ENCODE data around the gene HAPSTR1. TPM values are rescaled to one million over a fixed set of nuclear protein-coding genes. Genes with fewer than 3 reads are reported as not detected.

The HAPSTR1 gene
- total and polyA plus RNA-seq, 2 of the 13 experiments (the other 11 are each of a cell fraction or from before 2014, with no cell fraction given), result 25.2 to 83.2 TPM

DNA sequence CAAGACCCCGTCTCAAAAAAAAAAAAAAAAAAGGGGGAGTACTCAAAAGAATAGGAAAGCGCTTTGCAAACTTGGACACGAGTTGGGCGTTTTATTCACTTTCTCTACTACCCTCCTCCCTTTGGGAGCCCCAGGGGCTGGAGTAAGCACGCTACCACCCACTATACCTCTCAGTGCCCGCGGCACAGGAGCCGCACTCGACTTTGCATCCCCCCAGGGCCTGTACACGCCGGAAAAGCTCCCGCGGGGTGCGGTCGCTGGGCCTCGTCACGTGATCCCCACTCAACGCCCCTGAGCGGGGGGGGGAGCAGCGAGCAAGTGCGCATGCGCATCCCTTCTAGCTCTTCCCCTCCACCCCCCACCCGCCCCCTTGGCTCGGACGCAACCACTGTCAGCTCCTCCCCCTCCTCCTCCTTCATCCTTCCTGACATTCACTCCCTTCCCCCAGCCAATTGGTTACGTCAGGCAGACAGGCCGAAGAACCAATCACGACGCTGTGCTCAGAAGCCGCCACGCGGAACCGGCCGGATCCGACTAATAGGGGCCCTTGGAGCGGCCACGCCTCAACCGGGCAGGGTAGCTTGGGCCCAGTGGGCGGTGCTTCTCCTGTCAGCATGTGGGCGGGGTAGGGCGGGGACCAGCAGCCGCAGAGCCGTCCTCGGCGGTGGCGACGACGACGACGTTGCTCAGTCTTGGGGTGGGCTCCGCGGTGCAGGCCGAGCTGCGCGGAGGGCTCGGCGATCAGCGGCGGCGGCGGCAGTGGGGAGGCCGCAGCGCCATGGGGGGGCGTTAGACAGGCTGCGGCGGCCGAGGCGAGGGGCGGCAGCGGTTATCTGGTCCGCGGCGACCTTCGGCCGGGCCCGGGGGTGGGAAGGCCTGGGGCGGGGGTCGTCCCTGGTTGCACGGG is at the start of gene HAPSTR1 (continued):
- TF ChIP-seq XRCC5 (optimal IDR thresholded peaks at IDR 0.05; ENCODE audit: low read length) (peak; percentile 98), KDM4B (CRISPR knock-in tag; IDR thresholded peaks at IDR 0.05) (0 out of 2 replicates have a peak, but pooled peaks have one; percentile 33), MTA1 (CRISPR knock-in tag; IDR thresholded peaks at IDR 0.05; ENCODE audit: borderline replicate concordance) (peak; percentile 87; the same call in 1 of the 2 replicates), ZNF230 (CRISPR knock-in tag; IDR thresholded peaks at IDR 0.05) (peak; percentile 76), JUNB (CRISPR knock-in tag; IDR thresholded peaks at IDR 0.05; ENCODE audit: borderline replicate concordance) (no peak; the same call in 1 of the 2 replicates), HMG20B (CRISPR knock-in tag; conservative IDR thresholded peaks at IDR 0.05) (peak; percentile 80), ZNF790 (CRISPR knock-in tag; IDR thresholded peaks at IDR 0.05; ENCODE audit: borderline replicate concordance) (no peak; the same call in 1 of the 2 replicates), ZNF629 (CRISPR knock-in tag; conservative IDR thresholded peaks at IDR 0.05) (peak; percentile 55), EEA1 (CRISPR knock-in tag; IDR thresholded peaks at IDR 0.05; ENCODE audit: borderline replicate concordance) (no peak; the same call in 1 of the 2 replicates), ZNF280B (CRISPR knock-in tag; IDR thresholded peaks at IDR 0.05; ENCODE audit: borderline replicate concordance) (peak; percentile 67; the same call in 1 of the 2 replicates), SAP130 (CRISPR knock-in tag; IDR thresholded peaks at IDR 0.05; ENCODE audit: low read depth) (peak; percentile 85), PAF1 (CRISPR knock-in tag; IDR thresholded peaks at IDR 0.05) (no peak), ZMAT5 (CRISPR knock-in tag; IDR thresholded peaks at IDR 0.05; ENCODE audit: borderline replicate concordance, low read depth) (no peak; the same call in 1 of the 2 replicates), ZNF609 (CRISPR knock-in tag; IDR thresholded peaks at IDR 0.05; ENCODE audit: borderline replicate concordance) (peak; percentile 78)
- TF ChIP-seq, protein P1, sequence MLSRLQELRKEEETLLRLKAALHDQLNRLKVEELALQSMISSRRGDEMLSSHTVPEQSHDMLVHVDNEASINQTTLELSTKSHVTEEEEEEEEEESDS (CRISPR knock-in tag; IDR thresholded peaks at IDR 0.05; ENCODE audit: borderline replicate concordance), result no peak; the same call in 1 of the 2 replicates
- TF ChIP-seq, protein P2, sequence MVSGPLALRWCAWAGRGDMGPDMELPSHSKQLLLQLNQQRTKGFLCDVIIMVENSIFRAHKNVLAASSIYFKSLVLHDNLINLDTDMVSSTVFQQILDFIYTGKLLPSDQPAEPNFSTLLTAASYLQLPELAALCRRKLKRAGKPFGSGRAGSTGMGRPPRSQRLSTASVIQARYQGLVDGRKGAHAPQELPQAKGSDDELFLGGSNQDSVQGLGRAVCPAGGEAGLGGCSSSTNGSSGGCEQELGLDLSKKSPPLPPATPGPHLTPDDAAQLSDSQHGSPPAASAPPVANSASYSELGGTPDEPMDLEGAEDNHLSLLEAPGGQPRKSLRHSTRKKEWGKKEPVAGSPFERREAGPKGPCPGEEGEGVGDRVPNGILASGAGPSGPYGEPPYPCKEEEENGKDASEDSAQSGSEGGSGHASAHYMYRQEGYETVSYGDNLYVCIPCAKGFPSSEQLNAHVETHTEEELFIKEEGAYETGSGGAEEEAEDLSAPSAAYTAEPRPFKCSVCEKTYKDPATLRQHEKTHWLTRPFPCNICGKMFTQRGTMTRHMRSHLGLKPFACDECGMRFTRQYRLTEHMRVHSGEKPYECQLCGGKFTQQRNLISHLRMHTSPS (CRISPR knock-in tag; IDR thresholded peaks at IDR 0.05; ENCODE audit: low read depth), result no peak; the same call in 1 of the 2 replicates
- TF ChIP-seq, protein P3, sequence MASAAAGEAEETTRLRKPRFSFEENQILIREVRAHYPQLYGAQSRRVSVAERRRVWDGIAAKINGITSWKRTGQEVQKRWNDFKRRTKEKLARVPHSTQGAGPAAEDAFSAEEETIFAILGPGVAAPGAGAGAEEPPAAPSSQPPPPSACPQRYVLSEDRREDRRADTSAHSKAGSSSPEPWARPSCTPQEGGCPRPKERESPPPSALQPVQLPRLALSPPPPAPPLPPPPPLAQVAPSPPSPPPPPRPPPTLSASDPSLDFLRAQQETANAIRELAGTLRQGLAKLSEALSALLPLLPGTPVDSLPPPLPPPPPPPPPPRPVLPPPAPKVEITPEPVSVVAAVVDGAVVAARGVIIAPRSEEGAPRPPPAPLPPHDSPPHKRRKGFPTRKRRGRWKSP (CRISPR knock-in tag; IDR thresholded peaks at IDR 0.05), result peak; percentile 62; the same call in 1 of the 2 replicates
